A549 treated with Hydrocortisone at 1 μM for 4 hours (cell line): ENCODE results near the gene COMMD3. TPM values are rescaled to one million over a fixed set of nuclear protein-coding genes. Genes with fewer than 3 reads are reported as not detected.

ENCODE experiments used
- total RNA-seq: library from RNA; stranded (reverse); fragments of 200-300 nt; extraction: Qiagen RNA extraction; gene quantifications from 5 replicates; pipeline ENCODE4 v1.2.3, GENCODE V29; 2022

COMMD3 gene
- total RNA-seq = 37.1 to 50.5 TPM (median 48.5 TPM) in 5 replicates

GRCh38 chr10:22316286-22317075 lies at the start of gene COMMD3:
TSS of gene COMMD3 (plus strand) at chr10:22316388. CDS start at chr10:22316418, 30 bp downstream.

GRCh38 chr10:22320591-22321155 lies 4.5 kb downstream of the COMMD3 start, which contains the start of gene BMI1:
TSS of gene BMI1 (plus strand) at chr10:22321099. CDS start at chr10:22326450, 5,351 bp downstream.

GRCh38 chr10:22345301-22346095 lies 29.3 kb downstream of the COMMD3 start, which contains the start of gene SPAG6:
TSS of gene SPAG6 (plus strand) at chr10:22345496. CDS start at chr10:22345612, 116 bp downstream.

Other genes with a start within 250 kb of the COMMD3 start
- not detected in 5 replicates for gene EBLN1, start 98.4 kb upstream of the COMMD3 start, total RNA-seq
- 29.8 to 40.6 TPM (median 36.0 TPM) in 5 replicates for gene BMI1, start 4.7 kb downstream of the COMMD3 start, total RNA-seq
- gene SPAG6, start 29.1 kb downstream of the COMMD3 start, total RNA-seq = not detected in 5 replicates